Measurements from ENCODE around the gene PRRX2.

DNA sequence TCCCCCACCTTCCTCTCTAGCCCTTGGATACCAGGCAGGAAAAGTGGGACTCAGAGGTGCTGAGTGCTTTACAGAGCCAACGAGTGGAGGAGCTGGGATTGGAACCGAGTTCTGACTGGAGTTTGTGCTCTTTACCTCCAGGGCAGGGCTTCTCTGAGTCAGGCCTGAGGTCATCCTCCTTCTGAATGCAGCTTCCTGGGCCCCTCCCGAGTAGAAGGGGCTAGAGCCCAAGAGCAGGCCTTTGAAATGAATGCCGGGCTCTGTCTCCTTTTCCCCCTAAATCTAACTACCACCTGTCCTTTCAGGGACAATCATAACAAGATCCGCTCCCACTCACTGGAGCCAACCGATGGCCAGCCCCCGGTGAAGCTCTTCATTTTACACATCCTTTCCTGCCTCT lies 74.7 kb downstream of the PRRX2 start:
- no peak for TF ChIP-seq POLR2A (IDR thresholded peaks at IDR 0.05)
- TF ChIP-seq, protein P1, sequence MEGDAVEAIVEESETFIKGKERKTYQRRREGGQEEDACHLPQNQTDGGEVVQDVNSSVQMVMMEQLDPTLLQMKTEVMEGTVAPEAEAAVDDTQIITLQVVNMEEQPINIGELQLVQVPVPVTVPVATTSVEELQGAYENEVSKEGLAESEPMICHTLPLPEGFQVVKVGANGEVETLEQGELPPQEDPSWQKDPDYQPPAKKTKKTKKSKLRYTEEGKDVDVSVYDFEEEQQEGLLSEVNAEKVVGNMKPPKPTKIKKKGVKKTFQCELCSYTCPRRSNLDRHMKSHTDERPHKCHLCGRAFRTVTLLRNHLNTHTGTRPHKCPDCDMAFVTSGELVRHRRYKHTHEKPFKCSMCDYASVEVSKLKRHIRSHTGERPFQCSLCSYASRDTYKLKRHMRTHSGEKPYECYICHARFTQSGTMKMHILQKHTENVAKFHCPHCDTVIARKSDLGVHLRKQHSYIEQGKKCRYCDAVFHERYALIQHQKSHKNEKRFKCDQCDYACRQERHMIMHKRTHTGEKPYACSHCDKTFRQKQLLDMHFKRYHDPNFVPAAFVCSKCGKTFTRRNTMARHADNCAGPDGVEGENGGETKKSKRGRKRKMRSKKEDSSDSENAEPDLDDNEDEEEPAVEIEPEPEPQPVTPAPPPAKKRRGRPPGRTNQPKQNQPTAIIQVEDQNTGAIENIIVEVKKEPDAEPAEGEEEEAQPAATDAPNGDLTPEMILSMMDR (IDR thresholded peaks at IDR 0.05): no peak
